ENCODE measurements around the gene S100A5.

The S100A5 gene

DNA sequence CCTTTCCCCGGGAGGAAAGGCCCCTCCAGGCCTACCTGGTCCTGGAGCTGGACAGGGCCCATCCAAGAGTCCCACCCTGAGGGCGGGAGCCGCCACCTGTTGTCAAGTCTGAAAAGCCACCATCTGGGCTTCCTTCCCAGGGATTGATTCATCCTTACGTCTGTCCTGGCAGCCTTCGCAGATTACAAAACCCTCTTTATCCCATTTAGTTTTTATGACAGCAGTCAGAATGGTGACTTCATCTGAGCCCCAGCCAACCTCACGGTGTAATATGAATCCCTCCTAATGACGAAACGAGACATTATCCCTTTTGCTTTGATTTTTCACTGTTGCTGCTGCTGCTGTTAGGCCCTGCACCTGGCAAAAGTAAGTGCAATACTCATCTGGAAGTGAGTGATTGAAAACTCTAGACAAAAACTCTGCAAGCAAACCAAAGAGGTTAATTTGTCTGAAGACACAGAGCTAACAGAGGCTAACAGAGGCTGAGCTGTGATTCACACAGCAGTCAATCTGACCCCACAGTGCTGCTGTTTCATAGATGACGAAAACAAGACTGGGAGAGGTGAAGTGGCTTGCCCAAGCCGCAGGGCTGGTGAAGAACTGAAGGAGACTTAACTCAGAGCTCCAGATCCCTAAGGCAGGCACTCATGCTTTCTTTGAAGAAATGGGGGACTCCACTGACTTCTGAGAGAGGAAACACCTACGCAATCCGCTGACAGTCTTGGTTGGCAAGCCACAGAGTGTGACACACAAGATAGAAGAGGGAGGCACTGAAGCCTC lies 50.3 kb downstream of the S100A5 start:
- Histone ChIP-seq H3K9me3 (ENCODE audit: low read length) (no peaks in the 10 kb centered on the region), H3K27me3 (ENCODE audit: insufficient read depth, low read length) (peaks cover 7% of the 10 kb centered on the region), H2AFZ (ENCODE audit: low read depth, low read length) (no peak overlapping the region), H3K4me3 (ENCODE audit: low read length) (no peak overlapping the region), H3K36me3 (ENCODE audit: insufficient read depth, low read length) (no peaks in the 10 kb centered on the region), H3K4me1 (ENCODE audit: insufficient read depth, low read length) (peaks cover 6% of the 10 kb centered on the region)

DNA sequence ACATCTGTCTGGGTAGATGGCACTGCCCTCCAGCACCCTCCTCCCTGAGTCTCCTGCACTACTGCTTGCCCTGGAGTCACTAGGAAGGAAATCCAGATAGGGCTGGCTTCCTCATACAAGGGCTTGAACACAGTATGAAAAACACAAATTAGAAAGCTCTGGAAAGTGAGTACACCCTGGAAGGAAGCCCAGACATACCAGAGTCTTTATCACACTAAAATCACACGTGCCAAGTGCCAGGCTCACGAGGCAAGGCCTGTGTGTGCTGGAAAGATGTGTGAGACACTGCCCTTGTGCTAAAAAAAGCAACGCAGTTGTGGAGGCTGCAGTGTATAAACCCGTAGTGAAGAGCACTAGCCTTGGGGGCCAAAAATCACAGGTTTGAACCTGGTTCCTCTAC lies 52.0 kb downstream of the S100A5 start:
- Histone ChIP-seq H3K4me1 (ENCODE audit: insufficient read depth, low read length) (peaks cover 5% of the 10 kb centered on the region), H3K36me3 (ENCODE audit: insufficient read depth, low read length) (no peaks in the 10 kb centered on the region), H3K27me3 (ENCODE audit: insufficient read depth, low read length) (peaks cover 16% of the 10 kb centered on the region), H3K9me3 (ENCODE audit: low read length) (no peaks in the 10 kb centered on the region), H3K4me3 (ENCODE audit: low read length) (no peak overlapping the region), H2AFZ (ENCODE audit: low read depth, low read length) (no peak overlapping the region)

DNA sequence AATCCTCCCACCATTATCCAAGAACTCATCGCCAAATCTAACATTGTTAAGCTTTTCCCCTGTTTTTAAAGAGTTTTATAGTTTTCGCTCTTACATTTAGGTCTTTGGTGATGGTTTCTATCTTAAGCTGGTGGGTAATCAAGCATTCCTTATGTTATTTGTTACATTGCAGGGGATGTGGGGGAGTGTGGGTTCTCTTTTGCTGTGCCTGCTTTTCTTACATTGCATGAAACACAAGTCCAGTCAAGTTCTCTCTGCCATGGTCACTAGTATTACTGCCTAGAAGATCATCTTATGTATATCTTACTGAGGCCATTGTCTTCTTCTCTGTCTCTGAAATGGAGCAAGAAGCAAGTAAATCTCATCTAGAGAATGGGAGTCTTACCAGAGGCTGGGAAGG lies 53.0 kb downstream of the S100A5 start:
- Histone ChIP-seq H3K27me3 (ENCODE audit: insufficient read depth, low read length) (peaks cover 16% of the 10 kb centered on the region), H3K4me3 (ENCODE audit: low read length) (no peak overlapping the region), H3K9me3 (ENCODE audit: low read length) (no peaks in the 10 kb centered on the region), H3K4me1 (ENCODE audit: insufficient read depth, low read length) (no peaks in the 10 kb centered on the region), H2AFZ (ENCODE audit: low read depth, low read length) (no peak overlapping the region), H3K36me3 (ENCODE audit: insufficient read depth, low read length) (no peaks in the 10 kb centered on the region)
